HUES64 (cell line): ENCODE measurements around the gene DYRK3.
"Not testable (repeated sequence)": the region's sequence is repeated elsewhere in the genome, so short reads cannot be mapped to it uniquely, and the experiment has no call there.

Experiments
- H3K27ac ChIP-seq: 2 replicates; pipeline ENCODE4 v1.7.0; 2013; ENCODE audit warnings: low read depth, low read length, inconsistent platforms
- H3K27me3 ChIP-seq: 2 replicates; pipeline ENCODE4 v1.6.1; 2013; ENCODE audit warnings: mild to moderate bottlenecking, low read length; ENCODE audit not compliant: insufficient read depth
- H3K36me3 ChIP-seq: 2 replicates; pipeline ENCODE4 v1.6.1; 2013; ENCODE audit warnings: mild to moderate bottlenecking, low read length; ENCODE audit not compliant: insufficient read depth
- H3K4me1 ChIP-seq: 2 replicates; pipeline ENCODE4 v1.6.1; 2013; ENCODE audit warnings: mild to moderate bottlenecking, low read length, moderate library complexity; ENCODE audit not compliant: insufficient read depth
- H3K4me3 ChIP-seq: 2 replicates; pipeline ENCODE4 v1.5.1; 2013; ENCODE audit warnings: mild to moderate bottlenecking, low read length, moderate library complexity
- H3K9ac ChIP-seq: 2 replicates; pipeline ENCODE4 v1.6.1; 2013; ENCODE audit warnings: mild to moderate bottlenecking, low read depth, low read length
- H3K9me3 ChIP-seq: 2 replicates; pipeline ENCODE4 v1.6.1; 2013; ENCODE audit warnings: low read depth, low read length; ENCODE audit not compliant: insufficient read depth
- WGBS: fragments of 150-250, 120-280 bp; methylation state at CpG from one replicate; pipeline ENCODE4 v1.1.7; 2013; ENCODE audit warnings: missing lambda C conversion rate; 5-methylcytosine and 5-hydroxymethylcytosine counted together

The DYRK3 gene

GRCh38 chr1:206595581-206596318, 39.6 kb upstream of the DYRK3 start:
- Histone ChIP-seq H3K27me3 (no peaks in the 10 kb centered on the region), H3K27ac (no peak overlapping the region), H3K9ac (no peak overlapping the region), H3K9me3 (no peaks in the 10 kb centered on the region), H3K4me3 (no peak overlapping the region), H3K36me3 (peaks cover 81% of the 10 kb centered on the region), H3K4me1 (no peaks in the 10 kb centered on the region)
- 94% methylated on average over 7 of the region's 7 CpGs for WGBS

- Histone ChIP-seq H3K36me3 (peaks cover 75% of the 10 kb centered on the region), H3K27ac (no peak overlapping the region)
- 100% methylated on average over 1 of the region's 1 CpG for WGBS
These were observed 39.0 kb upstream of the DYRK3 start for GRCh38 chr1:206596319-206596666.

GRCh38 chr1:206600527-206600926, 34.8 kb upstream of the DYRK3 start:
- no peaks in the 10 kb centered on the region for H3K4me1 ChIP-seq
- H3K27me3 ChIP-seq = no peaks in the 10 kb centered on the region
- H3K9me3 ChIP-seq = no peaks in the 10 kb centered on the region
- peaks cover 70% of the 10 kb centered on the region for H3K36me3 ChIP-seq
- no peak overlapping the region for H3K4me3 ChIP-seq
- no peak overlapping the region for H3K27ac ChIP-seq
- 98% methylated on average over 3 of the region's 3 CpGs for WGBS
- H3K9ac ChIP-seq = no peak overlapping the region

More at GRCh38 chr1:206596319-206596666, 39.0 kb upstream of the DYRK3 start:
- Histone ChIP-seq H3K4me3 (no peak overlapping the region), H3K27me3 (no peaks in the 10 kb centered on the region), H3K4me1 (no peaks in the 10 kb centered on the region), H3K9me3 (no peaks in the 10 kb centered on the region), H3K9ac (no peak overlapping the region)

GRCh38 chr1:206604861-206605260, 30.5 kb upstream of the DYRK3 start:
- no peaks in the 10 kb centered on the region for H3K27me3 ChIP-seq
- H3K9me3 ChIP-seq = no peaks in the 10 kb centered on the region
- no peak overlapping the region for H3K27ac ChIP-seq
- no peaks in the 10 kb centered on the region for H3K4me1 ChIP-seq
- 98% methylated on average over 5 of the region's 5 CpGs for WGBS
- no peak overlapping the region for H3K9ac ChIP-seq
- H3K36me3 ChIP-seq = peaks cover 42% of the 10 kb centered on the region
- H3K4me3 ChIP-seq = no peak overlapping the region

- no peaks in the 10 kb centered on the region for H3K9me3 ChIP-seq
- no CpG with 5 or more reads among the region's 3 CpGs for WGBS
- H3K27ac ChIP-seq = no peak overlapping the region
- H3K27me3 ChIP-seq = no peaks in the 10 kb centered on the region
- peaks cover 42% of the 10 kb centered on the region for H3K36me3 ChIP-seq
- no peak overlapping the region for H3K9ac ChIP-seq
- H3K4me3 ChIP-seq = no peak overlapping the region
- peaks cover 5% of the 10 kb centered on the region; the same call in 1 of the 2 replicates for H3K4me1 ChIP-seq
These were observed 28.5 kb upstream of the DYRK3 start for GRCh38 chr1:206606867-206607266.

- H3K36me3 ChIP-seq = peaks cover 28% of the 10 kb centered on the region
These were observed 27.1 kb upstream of the DYRK3 start for GRCh38 chr1:206608108-206608698.

GRCh38 chr1:206609229-206609991, 25.9 kb upstream of the DYRK3 start:
- peaks cover 20% of the 10 kb centered on the region for H3K36me3 ChIP-seq

More at GRCh38 chr1:206608108-206608698, 27.1 kb upstream of the DYRK3 start:
- Histone ChIP-seq H3K9me3 (no peaks in the 10 kb centered on the region), H3K4me1 (peaks cover 5% of the 10 kb centered on the region; the same call in 1 of the 2 replicates), H3K27ac (no peak overlapping the region), H3K4me3 (no peak overlapping the region), H3K9ac (no peak overlapping the region), H3K27me3 (no peaks in the 10 kb centered on the region)
- WGBS = 77% methylated on average over 6 of the region's 7 CpGs

GRCh38 chr1:206612129-206612876, 23.0 kb upstream of the DYRK3 start, which contains the start of gene EIF2D:
Gene EIF2D (minus strand): TSS chr1:206612465. CDS start chr1:206612342, 123 bp downstream.
- Histone ChIP-seq H3K9me3 (no peaks in the 10 kb centered on the region), H3K4me1 (peaks cover 5% of the 10 kb centered on the region; the same call in 1 of the 2 replicates), H3K4me3 (peak within 1 kb of the TSS; percentile 79), H3K36me3 (0 out of 2 replicates have a peak, but pooled peaks cover 5% of the 10 kb centered on the region), H3K9ac (peak within 1 kb of the TSS; percentile 89), H3K27me3 (no peaks in the 10 kb centered on the region), H3K27ac (peak within 1 kb of the TSS; percentile 96)
- 10% methylated on average over 48 of the region's 48 CpGs for WGBS

More at GRCh38 chr1:206609229-206609991, 25.9 kb upstream of the DYRK3 start:
- Histone ChIP-seq H3K9ac (no peak overlapping the region), H3K9me3 (no peaks in the 10 kb centered on the region), H3K27ac (no peak overlapping the region), H3K4me3 (no peak overlapping the region), H3K4me1 (peaks cover 5% of the 10 kb centered on the region; the same call in 1 of the 2 replicates), H3K27me3 (no peaks in the 10 kb centered on the region)
- WGBS = 93% methylated on average over 4 of the region's 4 CpGs

- not testable (repeated sequence) for H3K4me1 ChIP-seq, H3K36me3 ChIP-seq, H3K27me3 ChIP-seq, H3K27ac ChIP-seq, H3K9me3 ChIP-seq, H3K4me3 ChIP-seq, H3K9ac ChIP-seq
- 100% methylated on average over 2 of the region's 2 CpGs for WGBS
These were observed 8.9 kb upstream of the DYRK3 start for GRCh38 chr1:206626396-206626795.

- 89% methylated on average over 1 of the region's 1 CpG for WGBS
- Histone ChIP-seq H3K4me3 (no peak overlapping the region), H3K27me3 (peaks cover 6% of the 10 kb centered on the region), H3K27ac (no peak overlapping the region), H3K36me3 (no peaks in the 10 kb centered on the region), H3K4me1 (peaks cover 11% of the 10 kb centered on the region), H3K9ac (no peak overlapping the region), H3K9me3 (no peaks in the 10 kb centered on the region)
These were observed 6.4 kb upstream of the DYRK3 start for GRCh38 chr1:206628916-206629315.
